GM06990 (cell line): ENCODE results near the gene FUT8.
A peak's percentile ranks its signal among the peaks of the same experiment; 100 is the strongest.

Experiments used
- DNase-seq: peaks from one replicate; pipeline ENCODE4 v3.0.0-alpha.2; 2011; ENCODE audit not compliant: insufficient read length; ENCODE audit errors: extremely low read depth
- H3K27me3 ChIP-seq: replicated peaks from 2 replicates; pipeline ENCODE4 v1.6.0; 2011; ENCODE audit warnings: low read length; ENCODE audit not compliant: control insufficient read depth, insufficient read depth
- H3K36me3 ChIP-seq: 2 replicates; pipeline ENCODE4 v1.5.1; 2011; ENCODE audit warnings: low read length; ENCODE audit not compliant: control insufficient read depth, insufficient read depth
- H3K4me3 ChIP-seq: replicated peaks from 2 replicates; pipeline ENCODE4 v1.5.1; 2011; ENCODE audit warnings: low read depth, mild to moderate bottlenecking, control low read depth, low read length
- CTCF ChIP-seq: IDR thresholded peaks from 2 replicates; pipeline ENCODE4 v1.5.1; 2011; ENCODE audit warnings: low read length, control low read depth, mild to moderate bottlenecking, inconsistent platforms; ENCODE audit not compliant: insufficient read depth, poor library complexity, severe bottlenecking

Gene FUT8

GRCh38 chr14:65731933-65732506, 319.5 kb downstream of the FUT8 start:
- TF ChIP-seq CTCF, result no peak
- H3K36me3 ChIP-seq, result peaks cover 2% of the 10 kb centered on the region
- no peak overlapping the region for H3K4me3 ChIP-seq
- DNase-seq, result peak; percentile 23
- no peaks in the 10 kb centered on the region for H3K27me3 ChIP-seq

GRCh38 chr14:65738339-65738738, 325.8 kb downstream of the FUT8 start:
- Histone ChIP-seq H3K27me3 (no peaks in the 10 kb centered on the region), H3K4me3 (no peak overlapping the region), H3K36me3 (peaks cover 8% of the 10 kb centered on the region)
- TF ChIP-seq CTCF, result no peak
- no peak for DNase-seq

- H3K4me3 ChIP-seq, result no peak overlapping the region
- no peak for DNase-seq
- peaks cover 5% of the 10 kb centered on the region for H3K36me3 ChIP-seq
- H3K27me3 ChIP-seq, result no peaks in the 10 kb centered on the region
- no peak for TF ChIP-seq CTCF
These were observed 333.1 kb downstream of the FUT8 start for GRCh38 chr14:65745396-65746190.

GRCh38 chr14:65748796-65749195, 336.3 kb downstream of the FUT8 start:
- no peak for DNase-seq
- TF ChIP-seq CTCF, result no peak
- H3K27me3 ChIP-seq, result no peaks in the 10 kb centered on the region
- no peak overlapping the region for H3K4me3 ChIP-seq
- H3K36me3 ChIP-seq, result no peaks in the 10 kb centered on the region

GRCh38 chr14:65749287-65749686, 336.8 kb downstream of the FUT8 start:
- Histone ChIP-seq H3K4me3 (no peak overlapping the region), H3K36me3 (no peaks in the 10 kb centered on the region), H3K27me3 (no peaks in the 10 kb centered on the region)
- TF ChIP-seq CTCF, result no peak
- no peak for DNase-seq
